MM.1S (cell line): Measurements from ENCODE around the gene ERCC6L2.

Source experiments
- EZH2 ChIP-seq: fragments of 300-600 bp; sonication (generic); optimal IDR thresholded peaks from 2 replicates; pipeline ENCODE3; 2017; ENCODE audit warnings: low read depth, mild to moderate bottlenecking, antibody characterized with exemption, low read length, mixed read lengths
- EZH2phosphoT487 ChIP-seq: fragments of 300-600 bp; sonication (generic); IDR thresholded peaks from 2 replicates; pipeline ENCODE4 v1.6.1; 2018; ENCODE audit warnings: antibody characterized with exemption, low read length
- TF ChIP-seq, protein P1 (sequence below): fragments of 300-600 bp; sonication (generic); IDR thresholded peaks from 2 replicates; pipeline ENCODE4 v1.5.1; 2016; ENCODE audit warnings: antibody characterized with exemption, low read length, mixed read lengths

GRCh38 chr9:95952471-95952870 is 77.0 kb downstream of the ERCC6L2 start:
- TF ChIP-seq, protein P1, sequence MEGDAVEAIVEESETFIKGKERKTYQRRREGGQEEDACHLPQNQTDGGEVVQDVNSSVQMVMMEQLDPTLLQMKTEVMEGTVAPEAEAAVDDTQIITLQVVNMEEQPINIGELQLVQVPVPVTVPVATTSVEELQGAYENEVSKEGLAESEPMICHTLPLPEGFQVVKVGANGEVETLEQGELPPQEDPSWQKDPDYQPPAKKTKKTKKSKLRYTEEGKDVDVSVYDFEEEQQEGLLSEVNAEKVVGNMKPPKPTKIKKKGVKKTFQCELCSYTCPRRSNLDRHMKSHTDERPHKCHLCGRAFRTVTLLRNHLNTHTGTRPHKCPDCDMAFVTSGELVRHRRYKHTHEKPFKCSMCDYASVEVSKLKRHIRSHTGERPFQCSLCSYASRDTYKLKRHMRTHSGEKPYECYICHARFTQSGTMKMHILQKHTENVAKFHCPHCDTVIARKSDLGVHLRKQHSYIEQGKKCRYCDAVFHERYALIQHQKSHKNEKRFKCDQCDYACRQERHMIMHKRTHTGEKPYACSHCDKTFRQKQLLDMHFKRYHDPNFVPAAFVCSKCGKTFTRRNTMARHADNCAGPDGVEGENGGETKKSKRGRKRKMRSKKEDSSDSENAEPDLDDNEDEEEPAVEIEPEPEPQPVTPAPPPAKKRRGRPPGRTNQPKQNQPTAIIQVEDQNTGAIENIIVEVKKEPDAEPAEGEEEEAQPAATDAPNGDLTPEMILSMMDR, result no peak
- TF ChIP-seq EZH2 (no peak), EZH2phosphoT487 (no peak)
